GM10266 (cell line): Measurements from ENCODE around the gene CACNG3.

ENCODE experiments used
- DNase-seq: peaks from one replicate; pipeline ENCODE4 v3.0.0; 2012; ENCODE audit errors: extremely low spot score
- CTCF ChIP-seq: IDR thresholded peaks from 2 replicates; pipeline ENCODE4 v1.5.1; 2012; ENCODE audit warnings: mild to moderate bottlenecking, low read depth; ENCODE audit not compliant: control insufficient read depth, insufficient read depth; ENCODE audit errors: missing control alignments

CACNG3 gene

GRCh38 chr16:24315343-24315742 is 59.2 kb downstream of the CACNG3 start:
- DNase-seq, result no peak
- TF ChIP-seq CTCF, result no peak

- TF ChIP-seq CTCF, result no peak
- DNase-seq, result no peak
These were observed 62.5 kb downstream of the CACNG3 start for GRCh38 chr16:24318680-24319079.

- no peak for TF ChIP-seq CTCF
- DNase-seq, result no peak
These were observed 63.1 kb downstream of the CACNG3 start for GRCh38 chr16:24319126-24319814.

DNA sequence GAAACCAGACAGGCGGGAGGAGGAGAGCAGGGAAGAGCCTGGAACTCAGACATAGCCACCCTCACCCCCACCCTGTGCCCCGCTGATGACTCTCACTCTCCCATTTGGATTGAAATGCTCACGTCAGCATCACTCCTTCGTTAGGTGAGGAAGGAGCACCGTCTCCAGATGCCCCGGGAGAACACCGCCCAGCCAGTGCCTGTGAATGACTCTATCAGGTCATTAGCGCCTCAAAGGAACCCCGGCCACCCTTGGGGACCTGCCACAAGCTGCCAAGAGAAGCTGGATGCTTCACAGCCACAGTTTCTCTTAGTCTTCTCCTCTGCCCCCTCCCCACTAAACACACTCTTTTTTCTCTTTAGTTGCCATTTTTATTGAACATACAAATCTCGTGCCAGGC is 66.0 kb downstream of the CACNG3 start:
- no peak for DNase-seq
- no peak for TF ChIP-seq CTCF

DNA sequence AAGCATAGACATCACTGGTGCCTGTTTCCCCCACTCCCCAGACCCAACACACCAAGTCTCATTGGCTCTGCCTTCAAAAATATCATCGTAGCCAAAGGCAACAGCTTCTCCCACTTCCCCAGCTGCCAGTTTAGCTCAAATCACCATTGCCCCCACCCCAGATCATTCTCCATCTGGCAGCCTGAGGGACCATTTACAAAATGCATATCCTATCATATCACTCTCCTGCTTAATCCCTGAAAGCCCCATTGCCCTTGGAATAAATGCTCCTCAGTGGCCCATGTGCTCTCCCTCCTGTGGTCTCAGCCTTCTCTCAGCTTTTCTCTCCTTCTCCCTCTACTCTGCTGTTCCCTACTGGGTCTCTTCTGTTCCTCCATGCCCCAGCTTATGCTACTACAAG is 68.3 kb downstream of the CACNG3 start:
- TF ChIP-seq CTCF, result no peak
- no peak for DNase-seq

- TF ChIP-seq CTCF, result no peak
- no peak for DNase-seq
These were observed 72.8 kb downstream of the CACNG3 start for GRCh38 chr16:24328835-24329452.

- DNase-seq, result no peak
These were observed 76.0 kb downstream of the CACNG3 start for GRCh38 chr16:24332178-24332577.

More at GRCh38 chr16:24332178-24332577, 76.0 kb downstream of the CACNG3 start:
- no peak for TF ChIP-seq CTCF
